Measurements from ENCODE around the gene FOLR1.
"Not testable (repeated sequence)": the region's sequence is repeated elsewhere in the genome, so short reads cannot be mapped to it uniquely, and the experiment has no call there.

FOLR1 gene

DNA sequence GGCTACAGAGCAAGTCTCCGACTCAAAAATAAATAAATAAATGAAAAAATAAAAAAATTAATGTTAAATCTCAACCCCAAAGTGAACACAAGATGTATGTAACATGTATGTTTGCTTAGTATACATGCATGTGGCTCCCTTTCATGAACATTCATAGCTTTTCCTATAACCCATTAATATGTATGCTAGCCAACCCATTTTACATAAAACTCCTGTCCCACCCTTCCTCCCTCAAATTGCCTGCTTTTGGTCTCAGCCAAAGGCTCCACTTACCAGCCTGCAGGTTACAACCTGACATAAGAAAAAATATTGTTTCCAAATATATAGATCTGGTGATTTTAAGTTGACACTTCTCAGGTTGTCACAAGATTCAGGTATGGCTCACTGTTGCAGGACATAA, 3.7 kb upstream of the FOLR1 start:
- DNase-seq: no peak

DNA sequence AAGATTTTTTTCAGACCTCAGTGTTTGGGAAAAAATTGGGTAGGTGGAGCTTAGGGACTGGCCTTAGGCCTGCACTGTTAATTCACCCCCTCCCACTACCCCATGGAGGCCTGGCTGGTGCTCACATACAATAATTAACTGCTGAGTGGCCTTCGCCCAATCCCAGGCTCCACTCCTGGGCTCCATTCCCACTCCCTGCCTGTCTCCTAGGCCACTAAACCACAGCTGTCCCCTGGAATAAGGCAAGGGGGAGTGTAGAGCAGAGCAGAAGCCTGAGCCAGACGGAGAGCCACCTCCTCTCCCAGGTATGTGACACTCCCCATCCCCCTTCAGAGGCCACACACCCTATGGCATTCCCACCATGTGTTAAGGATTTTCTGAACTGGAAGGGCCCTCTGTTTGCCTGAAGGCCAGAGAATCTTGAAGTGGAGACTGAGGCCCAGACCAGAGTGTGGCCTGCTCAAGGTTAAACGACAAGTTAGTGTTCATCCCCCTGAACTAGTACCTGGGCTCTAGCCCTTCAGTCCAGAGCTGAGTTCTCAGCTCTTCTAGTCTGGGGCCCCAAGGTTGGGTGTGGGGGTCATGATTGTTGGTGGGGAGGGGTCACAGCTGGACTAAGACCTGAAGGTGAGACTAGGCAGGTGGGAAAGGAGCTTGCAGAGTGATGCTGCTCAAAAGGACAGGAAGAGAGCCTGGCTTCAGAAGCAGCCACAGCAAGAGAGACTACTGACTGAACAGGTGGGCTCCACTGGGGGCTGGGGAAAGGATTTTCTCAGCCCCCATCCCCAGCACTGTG, 2.3 kb upstream of the FOLR1 start:
- DNase-seq: no peak

DNA sequence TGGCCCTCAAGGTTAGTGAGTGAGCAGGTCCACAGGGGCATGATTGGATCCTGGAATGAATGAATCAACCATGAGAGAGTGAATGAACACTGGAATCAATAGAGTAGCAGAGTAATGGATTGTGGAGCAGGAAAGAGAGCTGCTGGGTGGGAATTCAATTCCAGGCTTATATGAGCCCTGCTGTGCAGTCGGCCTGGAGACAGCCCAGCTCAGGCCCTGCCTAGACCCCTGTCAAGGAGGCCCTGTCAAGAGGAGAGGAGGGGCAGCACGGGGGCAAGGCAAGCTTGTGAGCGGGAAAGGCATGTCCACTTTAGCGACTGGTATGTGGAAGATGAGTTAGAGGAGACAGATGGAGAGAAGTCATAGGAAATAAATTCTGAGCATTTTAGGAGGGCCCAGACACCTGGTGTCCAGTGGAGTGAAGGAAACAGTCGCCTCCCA, 1.3 kb upstream of the FOLR1 start:
- no peak for DNase-seq

DNA sequence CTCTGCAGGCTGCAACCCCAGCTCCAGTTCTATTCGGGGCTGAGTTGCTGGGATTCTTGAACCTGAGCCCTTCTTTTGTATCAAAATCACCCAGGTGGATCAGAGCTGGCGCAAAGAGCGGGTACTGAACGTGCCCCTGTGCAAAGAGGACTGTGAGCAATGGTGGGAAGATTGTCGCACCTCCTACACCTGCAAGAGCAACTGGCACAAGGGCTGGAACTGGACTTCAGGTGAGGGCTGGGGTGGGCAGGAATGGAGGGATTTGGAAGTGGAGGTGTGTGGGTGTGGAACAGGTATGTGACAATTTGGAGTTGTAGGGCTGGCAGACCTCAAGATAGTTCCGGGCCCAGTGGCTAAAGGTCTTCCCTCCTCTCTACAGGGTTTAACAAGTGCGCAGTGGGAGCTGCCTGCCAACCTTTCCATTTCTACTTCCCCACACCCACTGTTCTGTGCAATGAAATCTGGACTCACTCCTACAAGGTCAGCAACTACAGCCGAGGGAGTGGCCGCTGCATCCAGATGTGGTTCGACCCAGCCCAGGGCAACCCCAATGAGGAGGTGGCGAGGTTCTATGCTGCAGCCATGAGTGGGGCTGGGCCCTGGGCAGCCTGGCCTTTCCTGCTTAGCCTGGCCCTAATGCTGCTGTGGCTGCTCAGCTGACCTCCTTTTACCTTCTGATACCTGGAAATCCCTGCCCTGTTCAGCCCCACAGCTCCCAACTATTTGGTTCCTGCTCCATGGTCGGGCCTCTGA, 3.8 kb downstream of the FOLR1 start:
- no peak for DNase-seq

DNA sequence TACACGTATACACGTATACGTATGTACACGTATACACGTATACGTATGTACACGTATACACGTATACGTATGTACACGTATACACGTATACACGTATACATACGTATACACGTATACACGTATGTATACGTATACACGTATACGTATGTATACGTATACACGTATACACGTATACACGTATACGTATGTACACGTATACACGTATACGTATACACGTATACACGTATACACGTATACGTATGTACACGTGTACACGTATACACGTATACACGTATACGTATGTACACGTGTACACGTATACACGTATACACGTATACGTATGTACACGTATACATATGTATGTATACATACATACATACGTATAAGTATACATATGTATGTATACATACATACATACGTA, 9.5 kb downstream of the FOLR1 start:
- DNase-seq: not testable (repeated sequence)

DNA sequence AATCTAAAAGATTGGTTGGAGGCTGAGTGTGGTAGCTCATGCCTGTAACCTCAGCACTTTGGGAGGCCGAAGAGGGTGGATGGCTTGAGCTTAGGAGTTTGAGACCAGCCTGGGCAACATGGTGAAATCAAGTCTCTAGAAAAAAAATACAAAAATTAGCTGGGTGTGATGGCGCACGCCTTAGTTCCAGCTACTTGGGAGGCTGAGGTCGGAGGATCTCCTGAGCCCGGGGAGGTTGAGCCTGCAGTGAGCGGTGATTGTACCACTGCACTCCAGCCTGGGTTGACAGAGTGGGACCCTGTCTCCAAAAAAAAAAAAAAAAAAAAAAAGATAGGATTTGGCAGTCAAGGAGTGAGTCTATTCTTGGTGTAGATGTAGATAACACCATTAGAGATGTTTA, 10.6 kb downstream of the FOLR1 start:
- DNase-seq: no peak

DNA sequence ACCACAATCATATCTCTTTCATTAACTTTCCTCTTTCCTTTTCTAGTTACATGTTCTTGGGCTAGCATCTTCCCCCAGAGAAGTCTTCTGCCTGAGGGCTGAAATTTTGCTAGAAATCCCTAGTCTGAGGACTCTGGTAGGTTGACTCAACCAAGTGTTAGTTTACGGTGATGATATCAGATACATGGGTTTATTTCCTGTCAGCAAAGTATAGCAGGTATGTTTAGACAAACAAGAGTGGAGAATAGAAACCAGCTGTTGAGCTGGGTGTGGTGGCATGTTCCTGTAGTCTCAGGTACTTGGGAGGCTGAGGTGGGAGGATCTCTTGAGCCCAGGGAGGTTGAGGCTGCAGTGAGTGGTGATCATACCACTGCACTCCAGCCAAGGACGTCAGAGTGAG, 11.2 kb downstream of the FOLR1 start:
- DNase-seq: no peak

DNA sequence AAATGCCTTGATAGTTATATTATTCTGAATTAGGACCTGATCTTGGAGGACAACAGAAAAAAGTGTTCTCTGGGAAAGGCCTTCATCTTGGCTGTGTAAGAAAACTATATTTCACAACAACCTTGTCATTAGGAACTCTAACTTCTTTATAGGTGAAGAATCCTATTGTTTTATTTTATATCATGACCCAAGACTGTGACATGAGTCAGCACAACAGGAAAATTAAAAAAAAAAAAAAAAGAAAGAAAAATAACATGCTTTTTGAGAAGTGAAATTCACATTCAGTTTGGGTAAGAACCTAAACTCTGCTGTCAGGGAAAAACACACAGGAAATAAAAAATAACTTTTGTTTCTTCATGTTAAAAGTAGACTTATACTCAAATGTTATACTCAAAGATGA, 12.9 kb downstream of the FOLR1 start:
- no peak for DNase-seq

DNA sequence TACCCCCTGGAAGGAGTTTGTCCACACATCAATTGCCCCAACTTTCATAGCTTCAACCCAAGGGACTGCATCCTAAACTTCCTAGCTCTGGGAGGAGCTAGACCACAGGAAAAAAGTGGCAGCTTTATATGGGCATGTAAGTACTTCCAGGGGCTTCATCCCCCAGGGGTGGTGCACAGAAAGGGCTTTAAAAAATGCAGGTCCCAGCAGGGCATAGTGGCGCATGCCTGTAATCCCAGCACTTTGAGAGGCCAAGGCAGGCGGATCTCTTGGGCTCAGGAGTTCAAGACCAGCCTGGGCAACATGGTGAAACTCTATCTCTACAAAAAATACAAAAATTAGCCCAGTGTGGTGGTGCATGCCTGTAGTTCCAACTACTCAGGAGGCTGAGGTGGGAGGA, 14.9 kb downstream of the FOLR1 start:
- not testable (repeated sequence) for DNase-seq

DNA sequence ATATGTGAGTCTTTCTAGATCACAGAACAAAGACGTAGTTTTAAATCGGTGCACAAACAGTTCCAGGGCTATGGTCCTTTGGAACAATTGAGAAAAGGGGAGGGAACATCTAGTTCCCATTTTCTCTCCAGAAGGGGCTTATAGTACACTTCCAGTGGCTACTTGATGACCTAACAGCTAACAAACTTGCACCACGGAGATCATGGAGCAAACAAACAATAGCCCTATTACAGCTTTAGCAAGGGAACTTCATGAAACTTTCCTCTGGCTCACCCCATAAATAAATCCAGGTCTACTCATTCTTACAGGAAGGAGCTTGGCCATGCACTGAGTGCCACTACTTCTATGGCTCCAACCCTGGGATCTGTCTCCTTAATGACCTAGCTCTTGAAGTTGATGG, 16.3 kb downstream of the FOLR1 start:
- DNase-seq: no peak

DNA sequence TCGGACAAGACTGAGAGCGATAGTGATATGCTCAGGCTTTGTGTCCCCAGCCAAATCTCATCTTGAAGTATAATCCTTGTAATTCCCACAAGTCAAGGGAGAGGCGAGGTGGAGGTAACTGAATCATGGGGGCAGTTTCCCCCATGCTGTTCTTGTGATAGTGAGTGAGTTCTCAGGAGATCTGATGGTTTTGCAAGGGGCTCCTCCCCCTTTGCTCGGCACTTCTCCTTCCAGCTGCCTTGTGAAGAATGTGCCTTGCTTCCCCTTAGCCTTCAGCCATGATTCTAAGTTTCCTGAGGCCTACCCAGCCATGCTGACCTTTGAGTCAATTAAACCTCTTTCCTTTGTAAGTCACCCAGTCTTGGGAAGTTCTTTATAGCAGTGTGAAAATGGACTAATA, 17.2 kb downstream of the FOLR1 start:
- no peak for DNase-seq

DNA sequence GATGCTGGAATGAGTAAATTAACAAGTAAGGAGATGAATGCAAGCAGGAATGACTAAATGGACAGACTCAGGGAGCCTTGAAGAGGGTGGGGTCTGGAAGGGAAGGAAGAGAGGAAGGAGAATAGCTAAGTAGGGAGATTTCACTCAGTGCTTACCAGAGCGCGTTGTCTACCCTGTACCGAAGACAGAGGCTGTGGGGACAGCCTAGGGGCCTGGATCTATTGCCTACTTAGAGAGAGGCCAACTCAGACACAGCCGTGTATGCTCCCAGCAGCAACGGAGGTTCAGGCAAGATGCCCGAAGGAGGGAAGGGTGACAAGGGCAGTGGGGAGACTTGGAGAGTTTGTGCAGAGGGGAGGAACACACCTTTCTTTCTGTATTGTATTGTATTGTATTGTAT, 24.7 kb downstream of the FOLR1 start, which contains the start of gene FOLR2:
TSS of gene FOLR2 (plus strand) at position 157 of the 400 bp plus-strand sequence. CDS start 1,791 bp downstream, outside the sequence.
- DNase-seq: no peak

DNA sequence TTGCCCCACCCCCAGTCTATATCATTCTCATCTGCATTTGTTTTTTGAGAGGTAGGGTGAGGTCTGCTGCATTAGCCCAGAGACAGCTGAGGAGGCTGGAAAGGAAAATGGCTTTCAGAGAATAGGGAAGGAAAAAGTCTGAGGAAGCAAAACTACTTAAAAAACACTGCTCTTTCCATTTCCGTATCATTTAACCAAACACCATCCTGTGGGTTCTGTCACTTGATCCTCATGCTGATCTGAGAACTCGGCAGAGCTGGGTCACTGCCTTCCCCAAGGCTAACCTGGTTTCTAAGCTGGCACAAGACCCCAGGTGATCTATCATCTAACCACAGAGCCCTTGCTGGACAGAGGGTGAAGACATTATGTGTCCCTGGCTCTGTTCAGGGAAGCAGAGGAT, 25.9 kb downstream of the FOLR1 start:
- DNase-seq: no peak

DNA sequence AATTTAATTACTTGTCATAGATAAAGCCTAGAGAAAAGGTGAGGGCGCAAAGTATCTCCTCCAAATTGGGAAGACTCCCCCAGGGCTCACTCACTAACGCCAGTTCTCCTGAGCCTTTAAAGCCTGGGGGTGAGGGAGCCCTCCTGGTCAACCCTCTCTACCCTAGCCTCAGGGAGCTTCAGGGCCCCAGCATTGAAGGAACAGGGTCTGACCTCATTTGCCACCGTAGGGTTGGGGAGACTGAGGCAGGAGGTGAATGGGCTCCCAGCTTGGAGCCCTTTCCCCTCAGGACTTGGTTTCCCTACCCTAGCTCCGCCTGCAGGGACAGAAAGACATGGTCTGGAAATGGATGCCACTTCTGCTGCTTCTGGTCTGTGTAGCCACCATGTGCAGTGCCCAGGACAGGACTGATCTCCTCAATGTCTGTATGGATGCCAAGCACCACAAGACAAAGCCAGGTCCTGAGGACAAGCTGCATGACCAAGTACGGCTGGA, 26.4 kb downstream of the FOLR1 start:
- no peak for DNase-seq

DNA sequence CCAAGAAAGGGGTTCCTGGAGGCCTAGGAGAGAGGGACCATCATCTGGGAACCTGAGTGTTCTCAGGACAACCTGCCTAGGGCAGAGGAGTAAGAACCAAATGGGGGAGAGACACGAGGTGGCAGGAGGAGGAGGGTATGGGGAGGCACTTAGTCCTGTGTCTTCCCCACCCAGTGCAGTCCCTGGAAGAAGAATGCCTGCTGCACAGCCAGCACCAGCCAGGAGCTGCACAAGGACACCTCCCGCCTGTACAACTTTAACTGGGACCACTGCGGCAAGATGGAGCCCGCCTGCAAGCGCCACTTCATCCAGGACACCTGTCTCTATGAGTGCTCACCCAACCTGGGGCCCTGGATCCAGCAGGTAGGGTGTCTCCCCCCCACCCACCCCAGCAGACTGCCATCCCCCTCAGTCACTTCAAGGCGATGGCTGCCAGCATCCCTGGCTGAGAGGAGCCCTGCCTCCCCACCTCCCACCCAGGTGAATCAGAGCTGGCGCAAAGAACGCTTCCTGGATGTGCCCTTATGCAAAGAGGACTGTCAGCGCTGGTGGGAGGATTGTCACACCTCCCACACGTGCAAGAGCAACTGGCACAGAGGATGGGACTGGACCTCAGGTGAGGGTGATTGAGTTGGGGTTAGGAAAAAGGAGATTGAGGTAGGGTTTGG, 28.9 kb downstream of the FOLR1 start:
- no peak for DNase-seq

DNA sequence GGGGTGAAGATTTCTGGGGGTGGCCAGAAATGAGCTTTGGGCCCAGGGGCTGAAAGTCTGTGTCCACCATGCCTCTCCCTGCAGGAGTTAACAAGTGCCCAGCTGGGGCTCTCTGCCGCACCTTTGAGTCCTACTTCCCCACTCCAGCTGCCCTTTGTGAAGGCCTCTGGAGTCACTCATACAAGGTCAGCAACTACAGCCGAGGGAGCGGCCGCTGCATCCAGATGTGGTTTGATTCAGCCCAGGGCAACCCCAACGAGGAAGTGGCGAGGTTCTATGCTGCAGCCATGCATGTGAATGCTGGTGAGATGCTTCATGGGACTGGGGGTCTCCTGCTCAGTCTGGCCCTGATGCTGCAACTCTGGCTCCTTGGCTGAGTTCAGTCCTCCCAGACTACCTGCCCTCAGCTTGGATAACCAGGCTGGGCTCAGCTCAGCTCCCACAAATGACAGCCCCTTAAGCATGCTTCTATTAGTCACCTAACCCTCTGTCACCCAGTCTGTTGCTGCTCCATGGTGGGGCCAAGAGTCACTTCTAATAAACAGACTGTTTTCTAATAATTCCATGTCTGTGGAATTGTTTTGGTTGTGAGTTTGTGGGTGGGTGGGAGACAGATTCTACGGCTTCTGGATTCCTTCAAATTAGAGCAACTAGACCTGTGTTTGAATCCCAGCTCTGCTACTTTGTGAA, 29.6 kb downstream of the FOLR1 start:
- DNase-seq: no peak

DNA sequence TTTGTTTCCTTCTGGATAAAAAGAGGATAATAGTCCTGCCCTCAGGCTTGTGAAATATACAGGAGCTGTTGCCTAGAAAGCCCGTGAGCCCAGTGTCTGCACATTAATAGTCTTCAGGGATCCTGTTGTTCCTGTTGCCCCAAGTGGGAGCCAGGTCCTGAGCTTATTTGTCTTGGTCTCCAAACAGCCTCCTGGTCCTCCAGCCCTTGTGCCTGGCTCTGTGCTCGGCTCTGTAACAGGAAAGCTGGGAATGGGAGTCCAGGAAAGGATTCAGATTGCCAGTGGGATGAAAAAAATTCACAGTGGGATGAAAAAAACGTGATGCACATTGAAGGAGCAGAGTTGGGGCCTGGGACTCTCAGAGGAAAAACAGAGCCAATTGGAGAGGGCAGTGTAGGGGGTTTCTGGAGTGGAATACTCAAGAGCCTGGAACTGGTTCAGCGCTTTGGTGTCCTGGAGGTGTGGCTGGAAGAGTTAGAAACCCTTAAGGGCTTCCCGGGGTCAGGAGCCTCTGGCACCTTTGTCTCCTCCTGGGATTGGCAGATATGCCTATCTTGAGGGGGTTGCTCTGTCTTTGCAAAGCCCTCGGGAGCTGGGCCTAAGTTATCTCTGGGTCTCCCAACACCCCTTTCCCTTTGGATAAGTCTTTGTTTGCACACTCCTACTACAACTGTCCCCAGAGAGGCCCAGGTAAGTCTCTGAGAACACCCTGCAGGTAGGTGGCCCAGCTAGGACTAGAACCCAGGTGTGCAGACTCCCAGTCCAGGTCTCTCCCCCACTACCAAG, 30.4 kb downstream of the FOLR1 start:
- no peak for DNase-seq

DNA sequence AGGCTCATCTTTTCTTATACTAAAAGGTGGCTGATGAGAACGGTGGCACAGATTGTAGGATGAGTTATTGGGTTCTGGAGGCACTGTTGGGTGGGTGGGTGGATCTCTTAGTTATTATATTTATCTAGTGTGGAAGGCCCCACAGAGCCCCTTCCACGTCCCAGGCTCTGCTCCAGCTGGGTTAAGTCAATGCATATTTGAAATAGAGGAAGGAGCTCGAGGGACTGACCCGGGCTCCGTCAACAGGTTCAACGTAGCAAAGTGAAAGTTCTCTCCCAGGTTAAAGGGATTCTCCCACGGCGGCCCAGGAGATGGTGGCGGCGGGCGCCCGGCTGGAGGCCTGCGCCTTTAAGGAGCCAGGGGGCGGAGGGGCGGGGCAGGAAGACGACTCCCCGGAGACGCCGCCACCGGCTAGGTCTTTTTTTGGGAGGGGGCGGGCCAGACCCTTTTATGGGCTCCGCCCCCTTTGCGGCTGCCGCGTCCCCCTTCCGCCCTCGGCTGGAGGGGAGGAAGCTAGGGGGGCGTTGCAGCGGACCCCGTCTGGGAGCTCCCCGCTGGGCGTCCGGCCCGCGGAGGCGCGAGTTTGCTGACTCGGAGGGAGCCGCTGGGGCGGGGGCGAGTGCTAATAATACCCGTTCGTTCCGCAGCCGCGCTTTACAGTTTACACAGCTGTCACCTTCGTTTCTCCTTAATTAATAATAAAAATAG, 31.1 kb downstream of the FOLR1 start:
- DNase-seq: peak; percentile 92

DNA sequence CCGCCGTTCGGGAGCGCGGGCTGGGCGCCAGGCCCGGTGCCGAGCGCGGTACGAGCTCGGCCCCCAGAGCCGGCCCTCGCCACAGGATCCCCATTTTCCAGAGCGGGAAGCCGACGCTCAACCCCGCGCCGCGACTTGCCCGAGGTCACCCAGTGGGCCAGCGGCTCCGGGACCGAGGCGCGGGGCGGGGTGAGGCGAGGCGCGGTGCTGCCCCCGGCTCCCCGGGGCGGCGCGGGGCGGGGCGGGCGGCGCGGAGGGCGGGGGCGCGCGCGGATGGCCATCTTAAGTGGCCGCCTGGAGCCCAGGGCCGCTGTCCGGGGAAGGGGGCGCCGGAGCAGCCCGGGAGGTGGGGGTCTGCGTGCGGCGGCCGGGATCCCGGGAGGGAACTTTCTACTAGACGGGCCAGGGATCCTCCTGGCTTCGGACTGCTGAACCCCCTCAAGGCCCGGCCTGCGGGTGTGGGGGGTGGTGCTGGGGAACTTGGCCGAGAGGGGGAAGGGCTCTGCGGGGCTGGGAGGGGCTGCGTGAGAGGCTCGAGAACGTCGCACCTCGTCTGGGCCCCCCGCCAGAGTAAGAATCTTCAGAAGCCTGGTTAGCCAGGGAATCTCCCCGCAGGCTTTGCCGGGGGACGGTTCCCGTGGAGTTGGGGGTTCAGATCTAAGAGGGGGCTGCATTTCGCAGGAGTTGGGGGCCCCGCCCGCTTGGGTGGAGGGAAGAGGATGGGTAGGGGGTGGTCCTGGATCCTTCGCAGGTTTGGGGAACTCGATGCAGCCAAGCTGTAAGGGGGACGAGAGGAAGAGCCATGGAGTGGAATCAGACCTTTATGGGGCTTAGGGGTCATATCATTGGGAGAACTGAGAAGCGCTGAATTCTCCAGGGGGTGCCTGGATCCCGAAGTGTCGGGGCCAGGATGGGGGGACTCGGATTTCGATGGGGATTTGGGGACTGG, 31.9 kb downstream of the FOLR1 start:
- peak; percentile 79 for DNase-seq
